Activated CD4-positive, alpha-beta memory T cell treated with anti-CD3 and anti-CD28 coated beads for 36 hours (primary cell): ENCODE results near the gene WBP2NL. TPM values are rescaled to one million over a fixed set of nuclear protein-coding genes. Genes with fewer than 3 reads are reported as not detected.

Experiments
- CTCF ChIA-PET: fragments of 350-600 bp; sonication (Branson Sonifier 250); formaldehyde crosslinking; loops from one replicate; lab custom pipeline; 2021; ENCODE audit warnings: antibody characterized with exemption, inconsistent platforms; lab: Charles Lee
- POLR2A ChIA-PET: fragments of 350-600 bp; sonication (Branson Sonifier 250); formaldehyde crosslinking; loops from one replicate; lab custom pipeline; 2021; ENCODE audit warnings: antibody characterized with exemption; lab: Charles Lee
- DNase-seq: peaks from one replicate; pipeline ENCODE4 v3.0.0-alpha.2; 2020
- H3K27ac Mint-ChIP-seq: one replicate; pipeline ENCODE4 v1.8.0; 2021; ENCODE audit warnings: mixed read lengths
- H3K27me3 Mint-ChIP-seq: one replicate; pipeline ENCODE4 v1.8.0; 2021; ENCODE audit warnings: mixed read lengths
- H3K36me3 Mint-ChIP-seq: one replicate; pipeline ENCODE4 v1.8.0; 2021; ENCODE audit warnings: mixed read lengths
- H3K4me1 Mint-ChIP-seq: one replicate; pipeline ENCODE4 v1.8.0; 2021; ENCODE audit warnings: low read depth, mixed read lengths
- H3K4me3 Mint-ChIP-seq: one replicate; pipeline ENCODE4 v1.8.0; 2021; ENCODE audit warnings: mild to moderate bottlenecking, mixed read lengths
- H3K9me3 Mint-ChIP-seq: one replicate; pipeline ENCODE4 v1.8.0; 2021; ENCODE audit warnings: mixed read lengths
- intact Hi-C: fragments of 100-400 bp; cut with micrococcal nuclease; formaldehyde crosslinking; loops from one replicate; pipeline ENCODE4 v1.15.1; 2023
- total RNA-seq, 2 experiments: library from RNA; stranded (reverse); gene quantifications; one replicate each; pipeline ENCODE4 v1.2.3, GENCODE V29; 2021

The WBP2NL gene
- total RNA-seq, 2 experiments from 2014 or later: 0.82 to 1.5 TPM

GRCh38 chr22:42050641-42051180 is 52.1 kb downstream of the WBP2NL start:
- Mint-ChIP-seq H3K9me3 (no peaks in the 10 kb centered on the region), H3K36me3 (no peaks in the 10 kb centered on the region), H3K4me3 (no peak overlapping the region), H3K4me1 (peaks cover 5% of the 10 kb centered on the region), H3K27me3 (no peaks in the 10 kb centered on the region), H3K27ac (no peak overlapping the region)
- intact Hi-C loops: no loop called here
- ChIA-PET POLR2A (no interaction called here), CTCF (no interaction called here)
- DNase-seq: no peak

GRCh38 chr22:42052765-42053164 is 54.2 kb downstream of the WBP2NL start:
- H3K27me3 Mint-ChIP-seq: no peaks in the 10 kb centered on the region
- POLR2A ChIA-PET: no interaction called here
- CTCF ChIA-PET: no interaction called here
- DNase-seq: no peak
- H3K27ac Mint-ChIP-seq: no peak overlapping the region
- H3K36me3 Mint-ChIP-seq: peaks cover 9% of the 10 kb centered on the region
- H3K4me1 Mint-ChIP-seq: peaks cover 5% of the 10 kb centered on the region
- H3K9me3 Mint-ChIP-seq: peaks cover 13% of the 10 kb centered on the region
- H3K4me3 Mint-ChIP-seq: no peak overlapping the region
- intact Hi-C loops: no loop called here

GRCh38 chr22:42056757-42057511 is 58.3 kb downstream of the WBP2NL start:
- CTCF ChIA-PET: interaction anchor here (0.6 kb wide), 2 partner anchors 18 to 38 kb away, joined by 3 to 5 read pairs; no protein-coding TSS in a partner anchor
- peaks cover 5% of the 10 kb centered on the region for H3K4me1 Mint-ChIP-seq
- POLR2A ChIA-PET: no interaction called here
- H3K27me3 Mint-ChIP-seq: no peaks in the 10 kb centered on the region
- intact Hi-C loops: no loop called here
- H3K27ac Mint-ChIP-seq: no peak overlapping the region
- peaks cover 20% of the 10 kb centered on the region for H3K9me3 Mint-ChIP-seq
- H3K4me3 Mint-ChIP-seq: no peak overlapping the region
- H3K36me3 Mint-ChIP-seq: peaks cover 41% of the 10 kb centered on the region
- no peak for DNase-seq

DNA sequence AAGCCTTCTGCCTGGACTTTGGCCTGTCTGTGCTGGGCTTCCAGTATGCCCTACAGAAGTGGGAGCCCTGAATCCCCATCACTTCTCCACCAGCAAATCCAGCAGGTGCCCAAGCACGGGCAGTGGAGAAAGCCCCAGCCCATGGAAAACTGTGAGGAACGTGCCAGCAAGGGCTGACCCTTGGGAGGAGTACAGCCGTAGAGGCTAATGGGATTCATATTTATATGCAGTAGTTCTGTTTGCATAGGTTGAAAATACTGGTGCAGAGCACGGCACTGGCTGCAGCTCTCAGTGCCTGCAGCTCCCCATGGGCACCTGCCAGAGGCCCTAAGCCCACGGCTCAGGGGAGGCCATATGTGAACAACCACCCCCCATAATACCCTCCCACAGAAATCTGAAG is 61.9 kb downstream of the WBP2NL start:
- DNase-seq: no peak
- POLR2A ChIA-PET: interaction anchor here (0.5 kb wide), 1 partner anchor 250 kb away, joined by 3 read pairs; no protein-coding TSS in a partner anchor
- H3K9me3 Mint-ChIP-seq: peaks cover 20% of the 10 kb centered on the region
- H3K36me3 Mint-ChIP-seq: peaks cover 61% of the 10 kb centered on the region
- H3K27ac Mint-ChIP-seq: no peak overlapping the region
- CTCF ChIA-PET: no interaction called here
- intact Hi-C loops: no loop called here
- no peaks in the 10 kb centered on the region for H3K27me3 Mint-ChIP-seq
- no peaks in the 10 kb centered on the region for H3K4me1 Mint-ChIP-seq
- H3K4me3 Mint-ChIP-seq: no peak overlapping the region

DNA sequence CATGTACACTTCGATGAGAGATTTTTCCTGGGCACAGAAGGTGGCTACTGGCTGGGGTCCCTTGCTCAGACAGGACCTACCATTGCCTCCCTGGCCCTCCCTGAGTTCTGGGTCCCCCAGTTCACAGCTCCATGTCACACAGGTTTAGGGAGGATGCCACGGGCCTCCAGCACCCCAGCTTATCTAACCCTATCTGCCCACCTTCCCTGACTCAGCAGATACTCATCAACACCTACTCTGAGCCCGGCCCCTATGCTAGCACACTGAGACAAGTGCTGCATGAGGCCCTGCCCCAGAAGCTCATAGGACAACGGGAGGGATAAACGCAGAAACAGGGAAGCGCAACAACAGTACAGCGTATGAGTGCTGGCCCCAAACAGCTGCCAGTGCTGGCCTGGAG is 62.5 kb downstream of the WBP2NL start:
- Mint-ChIP-seq H3K36me3 (peaks cover 64% of the 10 kb centered on the region), H3K27me3 (no peaks in the 10 kb centered on the region), H3K9me3 (peaks cover 20% of the 10 kb centered on the region), H3K4me1 (no peaks in the 10 kb centered on the region), H3K4me3 (no peak overlapping the region), H3K27ac (no peak overlapping the region)
- no peak for DNase-seq
- intact Hi-C loops: no loop called here
- POLR2A ChIA-PET: interaction anchor here (0.5 to 0.7 kb wide), 3 partner anchors 15 to 384 kb away, joined by 3 read pairs; no protein-coding TSS in a partner anchor
- CTCF ChIA-PET: no interaction called here

DNA sequence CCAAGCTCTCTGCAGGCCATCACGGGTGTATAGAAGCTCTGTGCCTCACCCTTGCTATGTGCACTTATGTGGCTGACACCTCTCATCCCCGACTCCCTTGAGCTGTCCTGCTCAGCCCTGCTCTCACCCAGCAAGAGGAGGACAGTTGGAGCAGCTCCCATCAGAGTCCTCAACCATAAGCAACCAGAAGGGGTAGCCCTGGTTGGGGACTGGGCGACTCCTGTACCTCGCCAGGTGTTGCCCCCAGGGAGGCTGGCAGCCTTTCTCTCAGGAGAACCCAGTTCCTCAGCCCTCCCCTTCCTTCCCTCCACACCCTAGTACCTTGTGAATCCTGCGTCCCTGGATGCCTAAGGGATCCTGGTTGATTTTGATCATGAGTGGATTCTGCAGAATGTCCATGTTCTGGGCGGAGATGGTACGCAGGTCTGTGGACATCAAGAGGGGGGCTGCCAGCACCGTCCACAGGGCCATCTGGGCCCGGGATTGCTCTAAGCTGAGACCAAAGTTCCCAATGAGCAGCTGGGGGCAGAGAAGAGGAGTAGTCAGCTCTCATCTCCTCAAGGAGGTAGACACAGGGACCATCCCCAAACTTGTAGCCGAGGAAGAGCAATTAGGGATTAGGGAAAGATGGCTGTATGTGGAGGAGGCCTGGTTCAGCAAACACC is 64.0 kb downstream of the WBP2NL start:
- Mint-ChIP-seq H3K9me3 (peaks cover 7% of the 10 kb centered on the region), H3K27ac (no peak overlapping the region), H3K4me3 (no peak overlapping the region), H3K36me3 (peaks cover 63% of the 10 kb centered on the region), H3K4me1 (peaks cover 2% of the 10 kb centered on the region), H3K27me3 (no peaks in the 10 kb centered on the region)
- POLR2A ChIA-PET: interaction anchor here (0.6 to 0.9 kb wide), 2 partner anchors 18 to 47 kb away, joined by 3 to 4 read pairs; no protein-coding TSS in a partner anchor
- CTCF ChIA-PET: no interaction called here
- intact Hi-C loops: no loop called here
- DNase-seq: no peak

DNA sequence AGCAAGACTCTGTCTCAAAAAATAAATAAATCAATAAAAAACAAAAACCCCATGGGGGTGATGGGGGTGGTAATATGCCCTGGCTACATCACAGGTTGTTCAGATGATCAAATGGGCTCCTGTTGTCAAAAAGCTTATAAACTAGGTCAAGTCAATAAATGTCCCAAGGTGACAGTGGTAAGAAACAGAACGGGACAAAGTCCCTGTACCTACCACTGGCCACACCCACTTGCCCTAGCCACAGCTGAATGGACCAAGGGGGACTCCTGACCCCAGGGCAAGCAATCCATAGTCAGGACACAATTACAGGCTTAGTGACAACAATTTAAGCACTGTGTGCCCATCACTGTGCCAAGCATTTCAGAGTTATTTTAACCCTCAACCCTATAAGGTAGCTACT is 66.0 kb downstream of the WBP2NL start:
- Mint-ChIP-seq H3K9me3 (no peaks in the 10 kb centered on the region), H3K36me3 (peaks cover 47% of the 10 kb centered on the region), H3K4me1 (peaks cover 7% of the 10 kb centered on the region), H3K4me3 (no peak overlapping the region), H3K27ac (no peak overlapping the region), H3K27me3 (no peaks in the 10 kb centered on the region)
- DNase-seq: no peak
- CTCF ChIA-PET: no interaction called here
- intact Hi-C loops: no loop called here
- POLR2A ChIA-PET: no interaction called here

DNA sequence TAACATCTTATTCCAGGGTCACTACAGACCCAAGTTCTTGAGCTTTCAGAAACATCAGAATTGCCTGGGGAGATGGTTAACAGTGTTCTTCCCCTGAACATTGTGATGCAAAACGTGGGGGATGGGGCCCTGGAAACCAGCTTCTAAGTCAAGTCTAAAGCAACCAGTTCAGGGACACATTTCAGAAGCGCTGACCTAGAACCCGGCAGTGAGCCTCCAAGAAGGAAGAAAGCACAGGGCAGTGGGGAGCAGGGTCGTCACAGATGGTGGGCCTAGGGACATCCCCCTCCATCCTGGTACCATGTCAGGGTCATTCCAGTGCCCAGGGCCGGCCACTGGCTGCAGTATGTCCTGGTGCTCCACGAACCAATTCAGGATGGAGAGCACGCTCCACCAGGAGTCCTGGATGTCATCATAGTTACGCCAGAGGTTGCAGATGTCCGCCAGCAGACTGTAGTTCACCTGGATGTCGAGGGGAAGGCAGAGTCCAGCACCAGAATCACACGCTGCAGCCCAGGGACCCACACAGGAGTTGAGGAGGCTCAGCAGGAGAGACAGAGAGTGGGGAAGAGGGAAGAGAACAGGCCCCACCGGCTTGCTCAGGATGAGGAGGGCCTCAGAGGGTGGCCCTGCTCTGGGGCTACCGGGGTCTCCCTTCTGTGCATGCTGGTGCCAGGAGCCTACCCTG is 67.0 kb downstream of the WBP2NL start:
- ChIA-PET CTCF (no interaction called here), POLR2A (interaction anchor here (0.5 kb wide), 1 partner anchor 341 kb away, joined by 4 read pairs; no protein-coding TSS in a partner anchor)
- Mint-ChIP-seq H3K27ac (no peak overlapping the region), H3K27me3 (no peaks in the 10 kb centered on the region), H3K9me3 (no peaks in the 10 kb centered on the region), H3K4me1 (peaks cover 7% of the 10 kb centered on the region), H3K36me3 (peaks cover 38% of the 10 kb centered on the region), H3K4me3 (no peak overlapping the region)
- intact Hi-C loops: no loop called here
- DNase-seq: no peak

GRCh38 chr22:42066126-42066761 is 67.7 kb downstream of the WBP2NL start:
- POLR2A ChIA-PET: no interaction called here
- no peak for DNase-seq
- Mint-ChIP-seq H3K4me3 (no peak overlapping the region), H3K27ac (no peak overlapping the region), H3K4me1 (peaks cover 9% of the 10 kb centered on the region), H3K27me3 (no peaks in the 10 kb centered on the region), H3K36me3 (peaks cover 32% of the 10 kb centered on the region), H3K9me3 (no peaks in the 10 kb centered on the region)
- CTCF ChIA-PET: no interaction called here
- intact Hi-C loops: no loop called here

GRCh38 chr22:42066937-42067336 is 68.3 kb downstream of the WBP2NL start:
- Mint-ChIP-seq H3K27me3 (no peaks in the 10 kb centered on the region), H3K4me1 (peaks cover 16% of the 10 kb centered on the region), H3K27ac (no peak overlapping the region), H3K9me3 (no peaks in the 10 kb centered on the region), H3K36me3 (peaks cover 31% of the 10 kb centered on the region), H3K4me3 (no peak overlapping the region)
- CTCF ChIA-PET: no interaction called here
- no peak for DNase-seq
- intact Hi-C loops: no loop called here
- POLR2A ChIA-PET: no interaction called here

GRCh38 chr22:42067671-42068251 is 69.2 kb downstream of the WBP2NL start:
- Mint-ChIP-seq H3K36me3 (peaks cover 28% of the 10 kb centered on the region), H3K27me3 (no peaks in the 10 kb centered on the region), H3K4me3 (no peak overlapping the region), H3K9me3 (no peaks in the 10 kb centered on the region), H3K27ac (no peak overlapping the region), H3K4me1 (peaks cover 17% of the 10 kb centered on the region)
- no peak for DNase-seq
- CTCF ChIA-PET: no interaction called here
- intact Hi-C loops: no loop called here
- POLR2A ChIA-PET: interaction anchor here (1.3 kb wide), 1 partner anchor 22 kb away, joined by 3 read pairs; the partner anchor contains the start of gene NDUFA6
